BJ (cell line): Measurements from ENCODE around the gene LHB. TPM values are rescaled to one million over a fixed set of nuclear protein-coding genes. Genes with fewer than 3 reads are reported as not detected.
A peak's percentile ranks its signal among the peaks of the same experiment; 100 is the strongest.

Source experiments
- CTCF ChIA-PET: fragments of 350-600 bp; formaldehyde crosslinking; extraction: SDS; loops from one replicate; lab custom pipeline; 2021; ENCODE audit warnings: antibody characterized with exemption, inconsistent platforms; lab: Yijun Ruan, JAX
- POLR2A ChIA-PET: fragments of 300-600 bp; sonication (Branson Sonifier 250); formaldehyde crosslinking; extraction: SDS; loops from one replicate; lab custom pipeline; 2021; ENCODE audit warnings: antibody characterized with exemption; lab: Charles Lee
- DNase-seq: peaks from one replicate; pipeline ENCODE4 v3.0.0-alpha.2; 2011; ENCODE audit warnings: low read depth
- H3K27me3 ChIP-seq: 2 replicates; pipeline ENCODE4 v1.6.0; 2011; ENCODE audit warnings: low read length; ENCODE audit not compliant: control insufficient read depth, insufficient read depth
- H3K36me3 ChIP-seq: 2 replicates; pipeline ENCODE4 v1.5.1; 2011; ENCODE audit warnings: low read length; ENCODE audit not compliant: control insufficient read depth, insufficient read depth
- H3K4me3 ChIP-seq: 2 replicates; pipeline ENCODE4 v1.5.1; 2011; ENCODE audit warnings: low read depth, mild to moderate bottlenecking, control low read depth, low read length
- CTCF ChIP-seq: IDR thresholded peaks from 2 replicates; pipeline ENCODE4 v1.5.1; 2011; ENCODE audit warnings: low read depth, mild to moderate bottlenecking, control low read depth, inconsistent platforms, low read length, moderate library complexity; ENCODE audit not compliant: insufficient read depth
- polyA plus RNA-seq: library from polyadenylated mRNA; depleted of rRNA; stranded (reverse); fragments of >200 nt; gene quantifications from 2 replicates; pipeline ENCODE4 v1.2.3, GENCODE V29; 2011

Gene LHB
- polyA plus RNA-seq, 1 experiment, result not detected

DNA sequence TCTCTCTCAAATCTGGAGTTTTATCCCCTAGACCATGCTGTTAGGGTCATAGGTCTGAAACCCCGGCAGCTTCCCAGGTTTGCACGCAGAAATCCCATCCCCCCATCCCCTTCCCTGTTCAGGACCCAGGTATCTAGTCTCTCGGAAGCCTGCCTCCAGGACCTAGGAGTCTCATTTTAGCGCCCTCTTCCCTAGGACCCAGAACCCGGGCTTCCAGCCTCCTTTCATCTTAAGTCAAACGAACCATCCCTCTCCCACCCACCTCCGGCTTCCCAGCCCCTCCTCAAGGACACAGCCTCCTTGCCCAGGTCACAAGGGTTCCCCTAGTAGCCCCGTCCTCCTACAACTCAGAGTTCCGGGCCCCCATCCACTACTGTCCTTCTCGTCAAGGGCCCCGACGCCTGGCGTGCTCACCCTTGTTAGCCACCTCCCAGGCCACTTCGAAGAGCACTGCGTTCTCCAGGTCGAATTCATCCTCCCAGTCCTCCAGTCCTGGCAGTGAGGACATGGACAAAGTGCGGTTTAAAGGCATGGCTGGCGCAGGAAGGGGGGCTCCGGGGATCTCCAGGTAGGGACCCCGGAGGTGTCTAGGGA lies 24.2 kb downstream of the LHB start:
- TF ChIP-seq CTCF, result no peak
- ChIA-PET CTCF (interaction anchor here (0.8 to 2.7 kb wide), 19 partner anchors 11 to 205 kb away, joined by 3 to 44 read pairs (median 4); partner anchors contain the start of gene HSD17B14), POLR2A (interaction anchor here (0.5 to 1.8 kb wide), 4 partner anchors 14 to 64 kb away, joined by 3 to 6 read pairs (median 4); partner anchors contain the start of gene CGB7)
- DNase-seq, result no peak
- Histone ChIP-seq H3K4me3 (peak overlapping the region; percentile 94), H3K27me3 (no peaks in the 10 kb centered on the region), H3K36me3 (peaks cover 20% of the 10 kb centered on the region)

GRCh38 chr19:48991873-48992580 lies 24.9 kb downstream of the LHB start:
- Histone ChIP-seq H3K4me3 (peak overlapping the region; percentile 94), H3K36me3 (peaks cover 23% of the 10 kb centered on the region), H3K27me3 (no peaks in the 10 kb centered on the region)
- no peak for TF ChIP-seq CTCF
- DNase-seq, result no peak
- ChIA-PET CTCF (interaction anchor here (0.6 to 2.7 kb wide), 11 partner anchors 11 to 204 kb away, joined by 3 to 44 read pairs (median 4); no protein-coding TSS in a partner anchor), POLR2A (interaction anchor here (0.5 to 0.6 kb wide), 5 partner anchors 13 to 176 kb away, joined by 4 to 10 read pairs (median 9); no protein-coding TSS in a partner anchor)

DNA sequence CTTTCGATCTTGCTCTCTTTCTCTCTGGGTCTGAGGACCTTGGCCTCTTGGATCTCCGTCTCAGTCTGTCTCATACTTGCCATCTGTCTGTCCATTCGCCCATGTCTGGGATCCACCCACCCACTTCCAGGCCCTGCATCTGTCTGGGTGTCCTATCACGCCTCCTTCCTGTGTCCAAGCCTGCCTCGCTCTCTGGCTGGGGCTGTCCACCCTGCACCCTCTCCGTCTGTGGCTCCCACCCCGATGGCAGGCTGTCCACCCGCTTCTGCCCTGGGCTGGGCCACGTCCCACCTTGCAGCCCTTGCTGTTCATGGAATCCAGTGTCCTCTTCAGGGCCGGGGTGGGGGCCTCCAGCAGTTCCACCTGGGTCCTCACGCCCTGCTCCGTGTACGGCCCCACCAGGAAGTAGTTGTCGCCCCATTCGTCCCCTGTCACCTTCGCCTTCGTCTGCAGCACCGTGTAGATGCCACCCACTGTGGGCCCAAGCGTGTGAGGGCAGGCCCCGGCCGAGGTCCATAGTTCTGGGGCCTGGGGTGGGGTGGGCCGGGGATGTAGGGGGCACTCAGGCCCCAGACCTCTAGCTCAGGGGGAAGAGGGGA lies 25.8 kb downstream of the LHB start:
- TF ChIP-seq CTCF, result no peak
- Histone ChIP-seq H3K4me3 (peak overlapping the region; percentile 94), H3K36me3 (peaks cover 25% of the 10 kb centered on the region), H3K27me3 (no peaks in the 10 kb centered on the region)
- ChIA-PET CTCF (interaction anchor here (1.2 to 2.7 kb wide), 4 partner anchors 10 to 203 kb away, joined by 3 to 44 read pairs (median 6); no protein-coding TSS in a partner anchor), POLR2A (interaction anchor here (0.6 kb wide), 1 partner anchor 539 kb away, joined by 10 read pairs; no protein-coding TSS in a partner anchor)
- DNase-seq, result no peak

- Histone ChIP-seq H3K36me3 (peaks cover 31% of the 10 kb centered on the region), H3K27me3 (no peaks in the 10 kb centered on the region), H3K4me3 (no peak overlapping the region)
- POLR2A ChIA-PET, result interaction anchor here (0.6 kb wide), 1 partner anchor 540 kb away, joined by 10 read pairs; no protein-coding TSS in a partner anchor
- DNase-seq, result no peak
- CTCF ChIA-PET, result interaction anchor here (0.6 to 2.2 kb wide), 2 partner anchors 20 to 856 kb away, joined by 3 to 7 read pairs; no protein-coding TSS in a partner anchor
- TF ChIP-seq CTCF, result no peak
Measured at GRCh38 chr19:48990400-48990799, 26.5 kb downstream of the LHB start.
